ENCODE measurements around the gene LRP8.

LRP8 gene

GRCh38 chr1:53305650-53306049, 22.2 kb downstream of the LRP8 start:
- Histone ChIP-seq H3K9me3 (ENCODE audit: control insufficient read depth, low read length) (no peaks in the 10 kb centered on the region), H3K4me3 (ENCODE audit: insufficient read depth, low read depth, low read length) (no peak overlapping the region), H3K36me3 (ENCODE audit: control insufficient read depth, insufficient read depth, low read length) (no peaks in the 10 kb centered on the region), H3K27me3 (ENCODE audit: control insufficient read depth, insufficient read depth, low read length, poor library complexity, severe bottlenecking) (no peaks in the 10 kb centered on the region), H3K27ac (ENCODE audit: insufficient read depth, low read depth, low read length, poor library complexity, severe bottlenecking) (no peak overlapping the region), H3K4me1 (ENCODE audit: control insufficient read depth, insufficient read depth, low read length) (peaks cover 48% of the 10 kb centered on the region)
- 75 to 80% methylated on average over 7 of the region's 7 CpGs for WGBS, 2 experiments

GRCh38 chr1:53304527-53304926, 23.3 kb downstream of the LRP8 start:
- H3K9me3 ChIP-seq (ENCODE audit: control insufficient read depth, low read length): no peaks in the 10 kb centered on the region
- no peaks in the 10 kb centered on the region for H3K27me3 ChIP-seq (ENCODE audit: control insufficient read depth, insufficient read depth, low read length, poor library complexity, severe bottlenecking)
- no peaks in the 10 kb centered on the region for H3K36me3 ChIP-seq (ENCODE audit: control insufficient read depth, insufficient read depth, low read length)
- no peak overlapping the region for H3K4me3 ChIP-seq (ENCODE audit: insufficient read depth, low read depth, low read length)
- WGBS, 2 experiments: 96% methylated on average over 7 of the region's 7 CpGs
- no peak overlapping the region for H3K27ac ChIP-seq (ENCODE audit: insufficient read depth, low read depth, low read length, poor library complexity, severe bottlenecking)
- peaks cover 48% of the 10 kb centered on the region for H3K4me1 ChIP-seq (ENCODE audit: control insufficient read depth, insufficient read depth, low read length)

- 74 to 82% methylated on average over 14 of the region's 14 CpGs for WGBS, 2 experiments
- Histone ChIP-seq H3K27me3 (ENCODE audit: control insufficient read depth, insufficient read depth, low read length, poor library complexity, severe bottlenecking) (no peaks in the 10 kb centered on the region), H3K9me3 (ENCODE audit: control insufficient read depth, low read length) (no peaks in the 10 kb centered on the region), H3K27ac (ENCODE audit: insufficient read depth, low read depth, low read length, poor library complexity, severe bottlenecking) (no peak overlapping the region), H3K4me1 (ENCODE audit: control insufficient read depth, insufficient read depth, low read length) (peaks cover 42% of the 10 kb centered on the region), H3K4me3 (ENCODE audit: insufficient read depth, low read depth, low read length) (no peak overlapping the region), H3K36me3 (ENCODE audit: control insufficient read depth, insufficient read depth, low read length) (no peaks in the 10 kb centered on the region)
Observed at GRCh38 chr1:53303726-53304515, 23.9 kb downstream of the LRP8 start.

- H3K4me1 ChIP-seq (ENCODE audit: control insufficient read depth, insufficient read depth, low read length): peaks cover 39% of the 10 kb centered on the region
- WGBS, 2 experiments: 90 to 93% methylated on average over 7 of the region's 7 CpGs
- no peaks in the 10 kb centered on the region for H3K9me3 ChIP-seq (ENCODE audit: control insufficient read depth, low read length)
- no peak overlapping the region for H3K4me3 ChIP-seq (ENCODE audit: insufficient read depth, low read depth, low read length)
- H3K27me3 ChIP-seq (ENCODE audit: control insufficient read depth, insufficient read depth, low read length, poor library complexity, severe bottlenecking): no peaks in the 10 kb centered on the region
- H3K27ac ChIP-seq (ENCODE audit: insufficient read depth, low read depth, low read length, poor library complexity, severe bottlenecking): peak overlapping the region; percentile 5
- no peaks in the 10 kb centered on the region for H3K36me3 ChIP-seq (ENCODE audit: control insufficient read depth, insufficient read depth, low read length)
Observed at GRCh38 chr1:53303243-53303642, 24.6 kb downstream of the LRP8 start.

- H3K27ac ChIP-seq (ENCODE audit: insufficient read depth, low read depth, low read length, poor library complexity, severe bottlenecking): no peak overlapping the region
- H3K9me3 ChIP-seq (ENCODE audit: control insufficient read depth, low read length): no peaks in the 10 kb centered on the region
- 89 to 95% methylated on average over 3 of the region's 3 CpGs for WGBS, 2 experiments
- no peak overlapping the region for H3K4me3 ChIP-seq (ENCODE audit: insufficient read depth, low read depth, low read length)
- H3K36me3 ChIP-seq (ENCODE audit: control insufficient read depth, insufficient read depth, low read length): no peaks in the 10 kb centered on the region
- H3K27me3 ChIP-seq (ENCODE audit: control insufficient read depth, insufficient read depth, low read length, poor library complexity, severe bottlenecking): no peaks in the 10 kb centered on the region
- H3K4me1 ChIP-seq (ENCODE audit: control insufficient read depth, insufficient read depth, low read length): peaks cover 55% of the 10 kb centered on the region
Observed at GRCh38 chr1:53299233-53299632, 28.6 kb downstream of the LRP8 start.

- no peak overlapping the region for H3K4me3 ChIP-seq (ENCODE audit: insufficient read depth, low read depth, low read length)
- no peak overlapping the region for H3K27ac ChIP-seq (ENCODE audit: insufficient read depth, low read depth, low read length, poor library complexity, severe bottlenecking)
- WGBS, 2 experiments: 83 to 84% methylated on average over 12 of the region's 12 CpGs
- no peaks in the 10 kb centered on the region for H3K9me3 ChIP-seq (ENCODE audit: control insufficient read depth, low read length)
- no peaks in the 10 kb centered on the region for H3K36me3 ChIP-seq (ENCODE audit: control insufficient read depth, insufficient read depth, low read length)
- H3K27me3 ChIP-seq (ENCODE audit: control insufficient read depth, insufficient read depth, low read length, poor library complexity, severe bottlenecking): no peaks in the 10 kb centered on the region
- peaks cover 48% of the 10 kb centered on the region for H3K4me1 ChIP-seq (ENCODE audit: control insufficient read depth, insufficient read depth, low read length)
Observed at GRCh38 chr1:53298045-53298637, 29.7 kb downstream of the LRP8 start.

GRCh38 chr1:53297195-53297594, 30.7 kb downstream of the LRP8 start:
- no peak overlapping the region for H3K27ac ChIP-seq (ENCODE audit: insufficient read depth, low read depth, low read length, poor library complexity, severe bottlenecking)

GRCh38 chr1:53296117-53296749, 31.6 kb downstream of the LRP8 start:
- Histone ChIP-seq H3K4me3 (ENCODE audit: insufficient read depth, low read depth, low read length) (no peak overlapping the region), H3K27ac (ENCODE audit: insufficient read depth, low read depth, low read length, poor library complexity, severe bottlenecking) (peak overlapping the region; percentile 6)
- WGBS, 2 experiments: 54 to 63% methylated on average over 12 of the region's 12 CpGs

More at GRCh38 chr1:53297195-53297594, 30.7 kb downstream of the LRP8 start:
- H3K27me3 ChIP-seq (ENCODE audit: control insufficient read depth, insufficient read depth, low read length, poor library complexity, severe bottlenecking): peaks cover under 1% of the 10 kb centered on the region
- no peaks in the 10 kb centered on the region for H3K36me3 ChIP-seq (ENCODE audit: control insufficient read depth, insufficient read depth, low read length)
- H3K9me3 ChIP-seq (ENCODE audit: control insufficient read depth, low read length): no peaks in the 10 kb centered on the region
- 86 to 93% methylated on average over 17 of the region's 17 CpGs for WGBS, 2 experiments
- H3K4me3 ChIP-seq (ENCODE audit: insufficient read depth, low read depth, low read length): no peak overlapping the region
- H3K4me1 ChIP-seq (ENCODE audit: control insufficient read depth, insufficient read depth, low read length): peaks cover 45% of the 10 kb centered on the region

GRCh38 chr1:53295726-53296116, 32.1 kb downstream of the LRP8 start:
- WGBS, 2 experiments: 82 to 83% methylated on average over 4 of the region's 4 CpGs
- H3K9me3 ChIP-seq (ENCODE audit: control insufficient read depth, low read length): no peaks in the 10 kb centered on the region
- H3K27ac ChIP-seq (ENCODE audit: insufficient read depth, low read depth, low read length, poor library complexity, severe bottlenecking): no peak overlapping the region

More at GRCh38 chr1:53296117-53296749, 31.6 kb downstream of the LRP8 start:
- no peaks in the 10 kb centered on the region for H3K9me3 ChIP-seq (ENCODE audit: control insufficient read depth, low read length)
- H3K4me1 ChIP-seq (ENCODE audit: control insufficient read depth, insufficient read depth, low read length): peaks cover 45% of the 10 kb centered on the region
- peaks cover 5% of the 10 kb centered on the region for H3K27me3 ChIP-seq (ENCODE audit: control insufficient read depth, insufficient read depth, low read length, poor library complexity, severe bottlenecking)
- no peaks in the 10 kb centered on the region for H3K36me3 ChIP-seq (ENCODE audit: control insufficient read depth, insufficient read depth, low read length)

GRCh38 chr1:53295295-53295694, 32.6 kb downstream of the LRP8 start:
- Histone ChIP-seq H3K36me3 (ENCODE audit: control insufficient read depth, insufficient read depth, low read length) (no peaks in the 10 kb centered on the region), H3K4me3 (ENCODE audit: insufficient read depth, low read depth, low read length) (no peak overlapping the region), H3K27me3 (ENCODE audit: control insufficient read depth, insufficient read depth, low read length, poor library complexity, severe bottlenecking) (peaks cover 11% of the 10 kb centered on the region), H3K4me1 (ENCODE audit: control insufficient read depth, insufficient read depth, low read length) (peaks cover 45% of the 10 kb centered on the region), H3K9me3 (ENCODE audit: control insufficient read depth, low read length) (no peaks in the 10 kb centered on the region), H3K27ac (ENCODE audit: insufficient read depth, low read depth, low read length, poor library complexity, severe bottlenecking) (no peak overlapping the region)
- WGBS, 2 experiments: 75 to 82% methylated on average over 3 of the region's 3 CpGs

More at GRCh38 chr1:53295726-53296116, 32.1 kb downstream of the LRP8 start:
- H3K27me3 ChIP-seq (ENCODE audit: control insufficient read depth, insufficient read depth, low read length, poor library complexity, severe bottlenecking): peaks cover 7% of the 10 kb centered on the region
- H3K36me3 ChIP-seq (ENCODE audit: control insufficient read depth, insufficient read depth, low read length): no peaks in the 10 kb centered on the region
- peaks cover 45% of the 10 kb centered on the region for H3K4me1 ChIP-seq (ENCODE audit: control insufficient read depth, insufficient read depth, low read length)
- no peak overlapping the region for H3K4me3 ChIP-seq (ENCODE audit: insufficient read depth, low read depth, low read length)
